NCI-H82 treated with DMSO at 0.1 percent for 48 hours (cell line): Measurements from ENCODE around the gene SCUBE3.

ENCODE experiments used
- DNase-seq: peaks from one replicate; lab custom pipeline; 2025; ENCODE audit not compliant: unreplicated experiment; lab: John Stamatoyannopoulos, UW

The SCUBE3 gene

GRCh38 chr6:35265523-35265922 lies 51.8 kb downstream of the SCUBE3 start:
- DNase-seq = no peak

- DNase-seq = no peak
Observed at GRCh38 chr6:35267446-35267845, 53.7 kb downstream of the SCUBE3 start.

- DNase-seq = no peak
Observed at GRCh38 chr6:35267897-35268296, 54.1 kb downstream of the SCUBE3 start.

GRCh38 chr6:35272005-35272404 lies 58.2 kb downstream of the SCUBE3 start:
- DNase-seq = no peak

GRCh38 chr6:35273822-35274559 lies 60.2 kb downstream of the SCUBE3 start:
- DNase-seq = no peak

GRCh38 chr6:35275744-35276260 lies 62.0 kb downstream of the SCUBE3 start:
- no peak for DNase-seq

GRCh38 chr6:35278708-35279107 lies 65.0 kb downstream of the SCUBE3 start:
- no peak for DNase-seq

GRCh38 chr6:35280903-35281302 lies 67.1 kb downstream of the SCUBE3 start:
- no peak for DNase-seq

GRCh38 chr6:35282472-35282871 lies 68.7 kb downstream of the SCUBE3 start:
- no peak for DNase-seq

GRCh38 chr6:35283361-35283760 lies 69.6 kb downstream of the SCUBE3 start:
- DNase-seq = no peak

- DNase-seq = no peak
Observed at GRCh38 chr6:35287671-35288396, 74.1 kb downstream of the SCUBE3 start.

- no peak for DNase-seq
Observed at GRCh38 chr6:35288834-35289233, 75.1 kb downstream of the SCUBE3 start.

GRCh38 chr6:35291491-35291890 lies 77.7 kb downstream of the SCUBE3 start:
- DNase-seq = no peak

- DNase-seq = no peak
Observed at GRCh38 chr6:35292494-35292893, 78.7 kb downstream of the SCUBE3 start.

- no peak for DNase-seq
Observed at GRCh38 chr6:35293681-35294080, 79.9 kb downstream of the SCUBE3 start.

- DNase-seq = peak; percentile 17
Observed at GRCh38 chr6:35294308-35294945, 80.7 kb downstream of the SCUBE3 start.

- DNase-seq = no peak
Observed at GRCh38 chr6:35295036-35295435, 81.3 kb downstream of the SCUBE3 start.

GRCh38 chr6:35295521-35296315 lies 82.0 kb downstream of the SCUBE3 start:
- DNase-seq = no peak

GRCh38 chr6:35296931-35297600 lies 83.3 kb downstream of the SCUBE3 start:
- DNase-seq = no peak
